ENCODE data around the gene SGMS1.

- no peak for TF ChIP-seq EZH2 (IDR thresholded peaks at IDR 0.05)
- no peak for TF ChIP-seq CTCF (IDR thresholded peaks at IDR 0.05)
- no peak for TF ChIP-seq EZH2phosphoT487 (IDR thresholded peaks at IDR 0.05)
Measured at GRCh38 chr10:50504389-50504788, 119.4 kb downstream of the SGMS1 start.

All from neural progenitor cell (in vitro differentiated cells).